ENCODE measurements around the gene SLC17A9.
"Not testable (repeated sequence)": the region's sequence is repeated elsewhere in the genome, so short reads cannot be mapped to it uniquely, and the experiment has no call there.

The SLC17A9 gene

DNA sequence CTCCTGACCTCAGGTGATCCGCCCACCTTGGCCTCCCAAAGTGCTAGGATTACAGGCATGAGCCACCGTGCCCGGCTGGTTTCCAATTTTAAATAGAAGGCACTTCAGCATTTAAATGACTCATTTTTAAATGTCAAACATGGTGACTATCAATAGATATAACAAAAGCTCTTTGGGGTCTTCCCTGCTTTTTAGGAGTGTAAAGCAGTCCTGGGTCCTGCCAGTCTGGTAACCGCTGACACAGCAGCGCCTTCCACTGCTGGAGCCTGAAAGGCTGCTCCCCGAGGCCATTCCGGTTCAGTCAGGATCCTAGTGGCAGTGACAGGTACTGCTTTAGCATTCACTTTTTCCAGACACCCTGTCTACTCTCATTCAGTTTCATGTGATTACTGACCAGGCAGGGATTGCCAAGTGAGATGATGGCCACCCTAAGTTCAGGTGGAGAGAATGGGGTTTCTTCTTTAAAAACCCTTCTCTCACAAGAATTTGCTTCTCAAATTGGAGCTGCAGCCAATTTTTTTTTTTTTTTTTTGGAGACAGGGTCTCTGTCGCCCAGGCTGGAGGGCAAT is 31.3 kb upstream of the SLC17A9 start:
- DNase-seq, result no peak

DNA sequence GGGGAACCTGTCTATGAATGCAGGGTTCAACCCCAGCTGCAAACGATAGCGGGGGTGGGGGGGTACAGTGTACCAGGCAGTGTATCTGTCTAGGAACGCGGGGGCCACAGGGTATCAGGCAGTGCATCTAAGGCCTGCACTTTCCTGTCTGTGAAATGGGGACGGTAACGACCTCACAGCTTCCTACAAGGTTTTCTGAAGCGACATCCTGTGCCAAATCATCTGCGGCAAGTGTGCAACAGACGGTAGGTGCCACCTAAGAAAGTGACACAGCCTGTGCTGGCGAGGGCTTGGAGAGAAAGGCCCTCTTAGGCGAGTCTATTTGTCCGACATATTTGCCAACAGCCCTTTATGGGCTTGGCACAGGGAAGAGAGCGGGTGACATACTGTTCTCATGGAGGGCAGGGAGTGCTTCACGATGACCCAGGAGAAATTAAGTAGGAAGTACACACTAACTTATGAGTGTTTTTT is 30.0 kb upstream of the SLC17A9 start:
- DNase-seq, result no peak

DNA sequence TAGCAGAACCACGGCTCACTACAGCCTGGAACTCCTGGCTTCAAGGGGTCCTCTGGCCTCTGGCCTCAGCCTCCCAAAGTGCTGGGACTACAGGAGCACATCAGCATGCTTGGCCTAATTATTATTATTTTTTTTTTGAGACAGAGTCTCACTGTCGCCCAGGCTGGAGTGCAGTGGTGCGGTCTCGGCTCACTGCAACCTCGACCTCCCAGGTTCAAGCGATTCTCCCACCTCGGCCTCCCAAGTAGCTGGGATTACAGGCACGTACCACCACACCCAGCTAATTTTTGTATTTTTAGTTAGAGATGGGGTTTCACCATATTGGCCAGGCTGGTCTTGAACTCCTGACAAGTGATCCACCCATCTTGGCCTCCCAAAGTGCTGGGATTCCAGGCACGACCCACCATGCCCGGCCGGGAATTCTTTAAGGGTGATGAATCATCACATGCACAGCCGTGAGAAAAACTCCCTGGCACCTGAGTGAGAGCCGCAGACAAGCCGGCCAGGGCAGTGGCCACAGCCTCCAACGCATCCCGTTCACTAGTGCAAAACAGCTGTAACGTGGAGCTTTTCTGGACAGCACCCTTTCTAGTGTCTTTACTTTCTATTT is 29.3 kb upstream of the SLC17A9 start:
- not testable (repeated sequence) for DNase-seq

DNA sequence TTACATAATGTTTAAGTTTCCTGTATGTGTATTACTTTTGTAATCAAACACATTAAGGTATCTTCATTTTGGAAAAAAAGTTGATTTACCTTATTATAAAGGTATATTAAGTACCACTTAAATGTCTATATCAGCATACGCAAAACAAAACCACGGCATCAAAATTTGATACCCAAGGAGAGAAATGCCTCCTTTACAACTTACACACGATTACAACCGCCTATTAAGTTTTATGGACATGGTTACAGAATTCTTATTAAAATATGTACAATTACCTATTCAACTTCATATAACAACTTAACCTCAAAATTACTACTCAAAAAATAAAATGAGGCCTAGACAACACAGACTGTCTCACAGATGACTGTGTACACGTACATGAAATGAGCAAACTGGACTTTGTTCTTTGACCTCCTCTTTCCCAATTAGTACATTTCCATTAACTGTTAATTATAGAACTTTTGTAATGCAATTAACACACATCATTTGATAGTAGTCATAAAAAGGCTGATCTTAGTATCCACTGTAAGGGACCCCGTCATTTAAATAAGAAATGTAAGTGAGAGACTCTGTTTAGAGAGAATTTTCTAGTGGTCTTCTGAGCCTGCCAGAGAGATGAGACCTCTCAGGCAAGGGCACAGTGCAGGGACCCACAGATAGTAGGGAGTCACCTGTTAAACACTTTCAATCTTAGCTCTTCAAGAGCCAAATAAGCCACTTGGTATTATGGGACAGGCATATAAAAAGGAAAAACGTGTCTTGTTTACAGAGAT is 28.7 kb upstream of the SLC17A9 start:
- DNase-seq, result no peak

DNA sequence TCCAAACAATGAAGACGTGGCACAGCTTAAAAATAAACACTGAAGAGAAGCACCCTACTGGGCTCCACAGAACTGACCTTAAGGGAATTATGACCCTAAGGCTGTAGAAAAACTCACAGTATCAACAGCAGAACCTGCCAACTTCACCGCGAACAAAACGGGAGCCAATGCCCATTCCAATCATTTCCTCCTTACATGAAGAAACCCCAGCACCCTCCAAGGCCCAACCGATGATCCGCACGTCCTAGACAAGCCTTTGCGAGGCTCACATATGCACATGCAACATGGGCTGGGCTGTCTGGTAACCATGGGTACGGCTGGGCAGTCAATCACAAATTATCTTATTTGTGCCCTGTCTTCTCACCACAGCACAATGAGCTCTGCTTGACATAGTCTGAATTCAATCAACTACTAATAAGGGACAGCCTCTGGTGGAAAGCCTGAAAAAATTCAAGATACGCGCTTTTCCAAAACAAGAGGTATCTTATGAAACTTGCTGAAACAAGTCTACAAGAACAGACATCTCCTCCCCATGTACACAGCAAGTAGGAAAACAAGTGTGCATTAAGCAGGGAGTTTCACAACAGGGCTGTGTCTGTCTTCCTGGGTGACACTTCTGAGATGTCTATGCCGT is 27.9 kb upstream of the SLC17A9 start:
- no peak for DNase-seq

DNA sequence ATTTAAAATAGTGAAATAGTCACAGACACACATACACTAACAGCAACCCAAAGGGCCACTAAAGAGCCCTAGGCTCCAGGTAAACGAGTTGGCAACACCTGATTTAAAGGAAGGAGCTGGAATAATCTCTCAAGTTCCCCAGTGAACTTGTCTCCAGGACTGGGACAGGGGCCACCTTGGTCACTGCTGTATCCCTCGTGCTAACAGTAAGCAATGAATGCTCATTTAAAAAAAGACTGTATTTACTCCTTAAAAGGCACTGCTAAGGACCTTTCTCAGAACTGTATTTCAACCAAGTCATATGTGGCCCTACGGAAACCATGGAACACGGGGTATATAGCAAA is 27.5 kb upstream of the SLC17A9 start:
- DNase-seq, result no peak

DNA sequence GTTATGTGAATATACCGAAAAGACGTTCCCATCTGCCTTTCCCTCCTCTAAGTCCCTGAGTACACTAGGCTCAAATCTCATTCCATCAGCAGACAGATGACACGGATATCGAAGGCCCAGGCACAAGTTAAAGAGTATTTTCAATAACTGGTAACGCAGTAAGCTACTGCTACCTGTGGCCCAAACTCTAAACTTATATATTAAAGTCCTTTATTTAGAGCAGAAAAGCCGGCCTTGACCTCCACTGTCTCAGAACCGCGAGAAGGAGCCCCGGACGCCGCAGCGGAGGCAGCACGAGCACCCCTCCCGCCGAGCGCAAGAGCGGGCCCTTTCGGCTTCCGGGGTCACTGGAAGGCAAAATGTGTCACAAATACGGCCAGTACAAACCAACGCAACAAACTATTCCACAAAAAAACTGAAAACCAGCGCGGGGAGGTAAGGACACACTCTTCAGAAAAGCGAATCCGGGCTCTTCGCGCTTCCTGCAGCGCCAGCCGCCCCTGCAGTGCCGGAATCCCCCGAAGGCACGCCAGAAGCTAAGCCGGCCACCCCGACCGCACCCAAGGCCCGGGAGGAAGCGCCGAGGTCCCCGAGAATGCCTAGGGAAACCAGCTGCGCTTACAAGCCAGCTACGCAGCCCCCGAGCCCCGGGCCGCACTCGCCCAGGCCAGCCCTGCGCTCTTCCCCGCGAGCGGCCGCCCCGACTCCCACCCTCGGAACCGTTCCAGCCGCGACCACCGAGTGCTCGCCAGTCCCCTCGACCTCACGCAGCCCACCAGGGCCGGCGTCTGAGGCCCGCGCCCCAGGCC is 26.9 kb upstream of the SLC17A9 start:
- no peak for DNase-seq

DNA sequence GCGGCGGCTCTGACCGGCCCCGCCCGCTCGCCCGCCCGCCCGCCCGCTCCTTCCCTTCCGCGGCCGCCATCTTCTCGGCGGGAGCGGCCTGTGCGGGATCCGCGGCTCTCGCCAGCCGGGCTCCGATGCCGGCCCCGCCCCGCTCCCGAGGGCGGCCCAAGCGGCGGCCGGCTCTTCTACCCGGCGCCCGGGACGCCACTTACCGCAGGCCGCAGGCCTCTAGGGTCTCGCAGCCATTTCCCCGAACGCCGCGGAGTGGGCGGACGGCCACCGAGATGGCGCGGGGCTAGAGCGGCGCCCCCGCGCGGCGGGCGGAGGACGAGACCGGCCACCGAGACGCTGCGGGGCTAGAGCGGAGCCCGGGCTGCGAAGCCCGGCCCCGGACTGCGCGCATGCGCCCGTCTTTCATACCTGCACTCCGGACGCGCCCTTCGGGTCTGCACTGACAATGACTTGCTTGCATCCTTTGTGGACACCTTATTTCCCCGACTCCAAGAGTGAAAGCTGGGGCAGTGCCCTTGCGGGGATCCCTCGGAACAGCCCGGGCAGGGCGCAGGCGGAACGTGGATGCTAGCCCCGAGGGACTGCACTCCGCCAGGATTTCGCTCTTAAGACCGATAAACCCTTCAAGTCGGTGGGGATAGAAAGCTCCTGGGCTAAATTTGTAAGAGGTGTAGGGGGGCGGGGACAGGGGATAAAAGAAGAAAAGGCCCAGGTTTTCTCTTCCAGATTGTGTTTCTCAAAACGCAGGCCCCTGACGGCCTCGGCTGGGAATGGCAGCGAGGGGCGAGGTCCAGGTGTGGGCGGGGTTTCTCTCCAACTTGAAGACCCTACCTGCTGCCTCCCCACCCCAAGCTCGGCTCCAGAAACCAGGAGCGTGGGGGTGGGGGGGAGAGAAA is 26.0 kb upstream of the SLC17A9 start, which contains the start of gene DIDO1:
Gene DIDO1, minus strand, starts transcription at position 277 of the 899 bp plus-strand sequence.
- DNase-seq, result peak; percentile 67

DNA sequence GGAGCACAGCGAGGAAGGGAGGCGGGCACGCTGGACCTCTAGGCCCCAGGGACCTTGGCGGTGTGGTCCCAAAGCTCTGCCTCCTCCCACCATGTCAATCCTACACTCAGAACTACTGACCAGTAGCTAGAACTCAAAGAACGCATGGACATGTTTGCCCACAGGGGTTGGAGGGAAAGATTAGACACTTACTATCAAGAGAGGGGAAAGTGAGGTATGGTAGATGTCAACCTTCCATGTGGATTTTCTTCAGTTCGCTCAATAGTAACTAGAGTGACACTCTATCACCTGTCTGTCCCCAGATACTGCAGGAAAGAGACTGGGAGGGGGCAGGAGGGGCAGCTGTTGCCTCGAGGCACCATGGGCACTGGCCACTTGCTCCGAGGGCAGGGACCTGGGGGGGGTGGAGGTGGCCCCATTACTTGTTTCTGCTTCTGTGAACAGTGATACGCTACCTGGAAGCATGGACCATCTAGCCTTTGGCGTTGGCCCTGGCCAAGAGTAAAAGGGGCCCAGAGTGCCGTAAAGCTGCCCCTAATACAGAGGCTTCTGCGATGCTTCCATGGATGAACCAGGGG is 25.3 kb upstream of the SLC17A9 start:
- DNase-seq, result no peak

DNA sequence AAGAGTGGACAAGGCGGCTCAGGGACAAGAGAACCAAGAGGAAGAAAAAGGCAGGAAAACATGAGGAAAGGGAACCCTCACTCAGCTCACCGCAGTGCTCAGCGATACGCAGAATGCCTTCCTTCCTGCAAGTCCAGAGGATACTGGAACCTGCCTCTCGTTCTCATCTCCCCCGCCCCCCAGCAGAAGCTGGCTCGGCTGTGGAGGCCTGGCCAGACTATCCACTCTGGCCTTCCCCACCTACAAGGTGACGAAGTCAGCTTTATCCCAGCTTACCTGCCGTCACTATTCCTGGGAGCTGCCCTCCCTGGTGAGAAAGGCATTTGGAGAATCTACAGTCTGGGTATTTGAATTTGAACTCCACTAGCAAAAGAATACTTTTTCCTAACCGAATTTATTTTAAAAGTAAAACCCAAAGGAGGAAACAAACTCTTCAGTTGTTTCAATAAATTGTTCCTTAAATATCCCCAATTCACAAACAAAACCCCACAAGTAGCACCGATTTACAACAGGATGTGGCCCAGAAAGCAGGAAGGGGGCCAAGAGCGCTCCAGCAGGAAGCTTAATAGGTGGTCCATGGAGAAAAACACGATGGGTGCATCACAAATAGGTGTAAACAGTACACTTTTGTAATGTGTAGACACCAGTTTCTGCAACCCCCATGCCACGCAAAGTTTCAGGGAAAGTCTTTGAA is 24.1 kb upstream of the SLC17A9 start:
- DNase-seq, result no peak

DNA sequence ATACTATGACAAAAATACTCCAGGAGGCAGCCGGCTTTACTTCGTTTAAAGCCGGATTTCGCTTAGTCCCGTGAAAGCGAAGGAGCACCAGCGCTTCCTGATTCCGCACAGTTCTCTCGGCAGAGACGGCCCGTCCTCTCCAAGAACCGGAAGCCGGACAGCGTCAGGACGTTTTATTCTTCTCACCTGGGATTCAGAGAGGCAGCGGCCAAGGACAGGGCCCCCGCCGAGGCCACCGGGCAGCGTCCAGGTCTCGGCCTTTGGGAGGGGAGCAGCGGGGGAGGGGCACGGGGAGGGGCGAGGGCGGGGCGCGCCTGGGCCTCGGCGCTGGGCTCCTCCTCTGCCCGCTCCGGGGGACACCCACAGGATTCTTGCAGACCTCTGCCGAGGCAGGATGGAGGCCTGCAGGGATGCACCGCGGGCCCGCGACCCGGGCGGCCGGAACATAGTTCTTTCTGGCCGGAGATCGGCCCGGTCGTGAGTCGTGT is 23.4 kb upstream of the SLC17A9 start:
- no peak for DNase-seq

DNA sequence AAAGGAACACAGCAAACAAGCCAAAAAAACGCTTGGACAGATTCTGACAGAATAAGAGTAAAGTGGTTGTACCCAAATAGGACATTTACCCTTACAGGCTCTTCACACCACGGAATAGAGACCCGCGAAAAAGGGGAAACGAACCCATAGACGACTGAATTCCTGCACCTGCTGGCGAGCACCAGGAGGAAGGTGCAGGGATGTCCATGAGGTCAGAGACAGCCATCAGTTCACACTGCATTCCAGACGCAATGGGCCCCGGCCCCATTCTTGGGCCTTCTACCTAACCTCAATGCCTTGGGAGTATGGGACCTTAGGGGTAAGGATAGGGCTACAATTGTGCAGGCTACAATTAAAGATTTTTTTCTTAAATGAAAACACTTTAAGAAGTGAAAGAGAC is 21.0 kb upstream of the SLC17A9 start:
- DNase-seq, result no peak

DNA sequence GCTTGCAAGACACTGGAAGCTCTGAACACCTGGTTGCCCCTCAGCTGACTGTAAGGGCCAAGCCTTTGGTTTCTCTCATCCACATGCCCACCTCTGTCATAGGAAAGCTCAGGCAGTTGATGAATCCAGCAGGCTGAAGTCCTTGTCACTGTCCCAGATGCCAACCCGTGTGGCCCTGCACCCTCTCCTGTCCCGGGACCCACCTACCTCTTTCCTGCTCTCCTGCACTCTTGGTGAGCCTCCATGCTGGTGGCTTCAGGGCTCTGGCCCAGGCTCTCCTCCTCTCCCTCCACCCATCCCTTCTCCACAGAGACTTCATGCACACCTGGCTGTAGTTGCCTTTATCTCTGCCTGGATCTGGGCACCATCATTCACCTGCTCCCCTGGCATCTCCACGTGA is 18.5 kb upstream of the SLC17A9 start:
- no peak for DNase-seq

DNA sequence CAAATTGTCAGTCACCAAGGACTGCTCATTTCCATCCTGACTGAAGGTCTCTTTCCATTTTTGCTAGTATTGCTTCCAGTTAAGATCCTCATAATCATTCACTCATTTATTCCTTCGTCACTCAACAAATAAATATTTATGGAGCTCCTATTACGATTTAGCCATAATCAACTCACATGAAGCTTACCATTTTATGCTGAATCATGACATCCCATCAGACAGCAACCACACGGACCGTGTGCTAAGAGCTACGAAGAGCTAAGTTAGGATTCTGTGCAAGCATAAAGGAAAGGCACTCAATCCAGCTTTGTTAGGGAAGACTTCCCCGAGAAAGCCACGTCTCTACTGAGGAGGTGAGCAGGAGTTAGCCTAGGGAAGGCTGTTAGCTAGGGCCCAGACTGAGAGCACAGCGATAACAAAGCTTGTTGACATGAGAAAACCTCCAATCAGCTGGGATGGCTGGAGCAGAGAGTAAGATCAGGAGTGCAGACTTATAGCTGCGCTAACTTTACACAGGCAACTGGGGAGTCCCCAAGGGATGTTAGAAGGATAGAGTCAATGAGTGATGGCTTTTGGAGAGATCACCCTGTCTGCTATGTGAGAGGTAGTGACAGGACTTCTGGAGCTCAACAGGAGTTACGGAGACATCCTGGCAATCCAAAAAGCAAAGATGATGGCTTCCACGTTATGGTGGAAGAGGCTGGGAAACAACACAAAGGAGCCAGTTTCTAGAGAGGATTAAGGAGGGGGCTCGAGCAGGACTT is 17.1 kb upstream of the SLC17A9 start:
- DNase-seq, result no peak

DNA sequence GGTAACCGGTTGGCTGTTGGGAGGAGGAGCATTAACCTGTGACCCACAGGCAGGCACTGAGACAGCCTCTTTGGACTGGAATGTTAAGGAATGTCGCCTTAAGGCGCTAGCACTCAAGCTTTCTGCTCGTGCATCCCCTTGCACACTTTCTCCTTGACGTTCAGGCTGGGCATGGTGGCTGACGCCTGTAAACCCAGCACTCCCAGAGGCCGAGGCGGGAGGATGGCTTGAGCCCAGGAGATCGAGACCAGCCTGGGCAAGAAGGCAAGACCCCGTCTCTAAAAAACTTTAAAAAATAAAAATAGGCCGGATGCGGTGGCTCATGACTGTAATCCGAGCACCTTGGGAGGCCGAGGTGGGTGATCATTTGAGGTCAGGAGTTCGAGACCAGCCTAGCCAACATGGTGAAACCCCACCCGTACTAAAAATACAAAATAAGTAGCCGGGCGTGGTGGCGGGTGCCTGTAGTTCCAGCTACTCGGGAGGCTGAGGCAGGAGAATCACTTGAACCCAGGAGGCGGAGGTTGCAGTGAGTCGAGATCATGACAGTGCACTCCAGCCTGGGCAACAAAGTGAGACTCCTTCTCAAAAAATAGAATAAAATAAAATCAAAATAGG is 16.4 kb upstream of the SLC17A9 start:
- DNase-seq, result no peak

DNA sequence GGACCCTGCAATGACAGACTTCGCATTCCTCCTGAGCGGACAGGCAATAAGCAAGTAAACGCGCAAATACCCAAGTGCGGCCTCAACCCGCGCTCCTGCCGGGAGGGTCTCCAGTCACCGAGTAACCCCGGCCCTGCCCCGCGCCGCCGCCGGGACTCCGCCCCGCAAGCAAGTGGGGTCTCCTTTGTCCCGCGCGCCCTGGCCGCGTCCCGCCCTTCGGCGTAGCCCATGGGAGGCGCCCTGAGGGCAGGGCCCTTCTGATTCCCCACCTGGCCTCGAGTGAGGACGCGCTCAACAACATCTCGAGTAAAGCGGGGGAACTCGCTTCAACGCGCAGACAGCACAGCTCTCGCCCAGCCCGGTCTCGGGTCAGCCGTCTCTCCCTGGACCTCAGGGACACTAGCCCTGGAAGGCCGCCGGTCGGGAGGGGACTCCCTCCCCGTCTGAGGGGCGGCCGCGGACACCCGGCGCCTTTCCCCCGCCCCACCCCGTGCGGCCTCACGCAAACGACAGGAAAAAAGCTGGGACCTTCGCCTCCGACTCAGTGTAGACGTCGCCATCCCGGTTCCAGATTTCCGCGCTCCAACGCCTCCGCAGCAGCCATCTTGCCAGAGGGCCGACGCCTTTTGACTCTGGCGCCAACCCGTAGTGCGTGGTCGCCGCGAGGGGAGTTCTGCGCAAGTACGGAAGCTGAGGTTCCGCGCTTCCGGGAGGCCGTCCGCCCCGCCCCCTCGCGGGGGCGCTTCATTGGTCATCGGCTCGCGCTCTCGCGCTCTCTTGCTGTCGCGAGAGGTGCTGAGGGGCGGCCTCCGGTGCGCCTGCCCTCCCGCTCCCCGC is 15.0 kb upstream of the SLC17A9 start:
- peak; percentile 86 for DNase-seq

DNA sequence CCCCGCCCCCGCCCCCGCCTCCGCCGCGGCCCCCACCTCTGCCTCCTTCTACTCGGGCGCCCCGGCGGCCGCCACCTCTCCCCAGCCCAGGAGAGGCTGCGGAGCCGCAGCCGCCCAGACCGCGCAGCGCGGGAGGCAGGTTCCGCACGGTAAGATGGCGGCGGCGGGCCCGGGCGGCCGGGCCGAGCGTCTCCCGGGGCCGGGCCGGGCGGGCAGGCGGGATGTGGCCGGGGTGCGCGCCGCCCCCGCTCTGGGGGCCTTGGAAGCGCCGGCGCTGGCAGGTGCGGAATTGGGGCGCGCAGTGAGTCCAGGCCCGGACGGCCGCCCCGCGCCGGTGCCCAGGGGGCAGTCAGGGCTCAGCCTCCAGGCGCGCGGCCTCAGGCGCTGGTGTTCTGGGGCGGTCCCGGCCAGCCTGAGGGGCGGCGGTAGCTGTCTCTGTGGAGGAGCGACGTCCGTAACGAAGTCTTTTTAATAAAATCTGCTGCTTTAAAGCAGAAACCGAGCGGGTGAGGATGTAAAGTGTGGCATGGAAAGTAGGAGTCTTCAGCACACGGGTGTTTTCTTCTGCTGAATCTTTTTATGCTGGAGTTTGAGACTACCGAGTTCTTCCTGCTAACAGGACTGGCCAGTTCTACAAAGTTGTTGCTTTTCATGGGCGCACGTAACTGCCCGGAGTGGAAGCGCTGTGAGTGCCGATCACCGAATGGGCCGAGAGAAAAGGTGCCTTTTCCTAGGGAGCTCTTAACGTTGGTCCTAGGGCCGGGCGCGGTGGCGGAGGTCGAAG is 14.2 kb upstream of the SLC17A9 start, which contains the start of gene GID8:
Gene GID8, plus strand, starts transcription at position 43 of the 784 bp plus-strand sequence. CDS start 3,356 bp downstream, outside the sequence.
- DNase-seq, result no peak

Data from DMS79 (cell line).